Thyroid gland (tissue), 4 donors: ENCODE data around the gene TMIGD3. TPM values are rescaled to one million over a fixed set of nuclear protein-coding genes. Genes with fewer than 3 reads are reported as not detected.

Experiments
- DNase-seq, 2 donors: peaks; one replicate each; pipeline ENCODE4 v3.0.0-alpha.2; 2019
- H3K27ac ChIP-seq, 3 donors: fragments of 200-600 bp; sonication (generic); 1 replicate in 2 of 3; 2 replicates in 1 of 3; pipeline ENCODE4 v1.5.1; 2016 to 2019; ENCODE audit warnings: mild to moderate bottlenecking in 1 of 3, moderate library complexity in 1 of 3
- H3K27me3 ChIP-seq: fragments of 200-600 bp; sonication (generic); one replicate; pipeline ENCODE4 v1.5.1; 2019
- H3K36me3 ChIP-seq, 2 donors: fragments of 200-600 bp; sonication (generic); one replicate each; pipeline ENCODE4 v1.5.1; 2016 to 2019
- H3K4me1 ChIP-seq, 2 donors: fragments of 200-600 bp; sonication (generic); one replicate each; pipeline ENCODE4 v1.5.1; 2017 to 2019
- H3K4me3 ChIP-seq, 3 donors: fragments of 200-600 bp; sonication (generic); replicated peaks in 1 of 3; 1 replicate in 2 of 3; 2 replicates in 1 of 3; pipeline ENCODE4 v1.5.1; 2016; ENCODE audit warnings: mild to moderate bottlenecking in 1 of 3
- H3K9me3 ChIP-seq: fragments of 200-600 bp; sonication (generic); one replicate; pipeline ENCODE4 v1.5.1; 2017
- POLR2A ChIP-seq, 2 donors: fragments of 450-650 bp; IDR thresholded peaks; one replicate each; pipeline ENCODE4 v1.6.1; 2017; ENCODE audit warnings: antibody characterized with exemption in 2 of 2, mild to moderate bottlenecking in 2 of 2, moderate library complexity in 1 of 2
- WGBS, 2 donors: methylation state at CpG; one replicate each; pipeline ENCODE4 v1.1.5; 2017; 5-methylcytosine and 5-hydroxymethylcytosine counted together
- intact Hi-C: fragments of 100-400 bp; cut with DNase I; formaldehyde crosslinking; loops from one replicate; pipeline ENCODE4 v1.15.1; 2023
- total RNA-seq, 4 donors: library from RNA; depleted of rRNA; stranded (reverse); fragments of >200 nt; gene quantifications; one replicate each; pipeline ENCODE4 v1.2.3, GENCODE V29; 2016
- TF ChIP-seq, protein P1 (sequence below), 6 experiments: fragments of 200-600 bp in 3 of 6; fragments of 450-650 bp in 3 of 6; sonication (generic) in 3 of 6; IDR thresholded peaks; one replicate each; pipeline ENCODE4 v1.5.1; 2016 to 2019; ENCODE audit warnings: antibody characterized with exemption in 6 of 6, mild to moderate bottlenecking in 2 of 6, inconsistent platforms in 1 of 6, moderate library complexity in 1 of 6

The TMIGD3 gene
- total RNA-seq, 4 donors from 2014 or later: 0.89 to 8.7 TPM; not detected in 2

DNA sequence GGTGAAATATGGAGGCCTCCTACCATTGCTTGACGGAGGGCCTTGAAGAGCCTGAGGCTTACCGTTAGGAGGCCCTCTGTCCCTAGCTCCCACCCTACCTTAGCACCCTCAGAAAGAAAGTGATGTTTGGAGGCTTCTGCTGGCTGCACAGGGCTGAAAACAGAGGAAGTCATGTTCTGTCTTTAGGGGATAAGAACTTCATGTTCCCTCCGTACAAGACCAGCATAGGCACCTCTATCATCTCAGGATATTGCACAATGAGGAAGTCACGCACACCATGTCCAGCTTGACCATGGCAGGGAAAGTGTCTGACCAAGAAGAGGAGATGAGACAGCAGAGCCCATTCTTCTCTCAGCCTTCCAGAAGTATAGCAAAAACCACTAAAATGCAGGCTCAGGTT, 13.8 kb downstream of the TMIGD3 start:
- no peaks in the 10 kb centered on the region for H3K36me3 ChIP-seq
- intact Hi-C loops: loop anchor here (10.0 kb wide), 1 partner anchor 265 kb away; the partner anchor contains the start of gene DDX20
- WGBS, 2 donors: 88 to 94% methylated on average over 4 of the region's 4 CpGs

GRCh38 chr1:111488669-111489068, 14.8 kb downstream of the TMIGD3 start:
- Histone ChIP-seq H3K36me3 (no peaks in the 10 kb centered on the region), H3K4me1 (no peaks in the 10 kb centered on the region), H3K4me3 (no peak overlapping the region), H3K27ac (no peak overlapping the region), H3K9me3 (no peaks in the 10 kb centered on the region), H3K27me3 (no peaks in the 10 kb centered on the region)
- no peak for TF ChIP-seq POLR2A (IDR thresholded peaks at IDR 0.05)
- TF ChIP-seq, protein P1, sequence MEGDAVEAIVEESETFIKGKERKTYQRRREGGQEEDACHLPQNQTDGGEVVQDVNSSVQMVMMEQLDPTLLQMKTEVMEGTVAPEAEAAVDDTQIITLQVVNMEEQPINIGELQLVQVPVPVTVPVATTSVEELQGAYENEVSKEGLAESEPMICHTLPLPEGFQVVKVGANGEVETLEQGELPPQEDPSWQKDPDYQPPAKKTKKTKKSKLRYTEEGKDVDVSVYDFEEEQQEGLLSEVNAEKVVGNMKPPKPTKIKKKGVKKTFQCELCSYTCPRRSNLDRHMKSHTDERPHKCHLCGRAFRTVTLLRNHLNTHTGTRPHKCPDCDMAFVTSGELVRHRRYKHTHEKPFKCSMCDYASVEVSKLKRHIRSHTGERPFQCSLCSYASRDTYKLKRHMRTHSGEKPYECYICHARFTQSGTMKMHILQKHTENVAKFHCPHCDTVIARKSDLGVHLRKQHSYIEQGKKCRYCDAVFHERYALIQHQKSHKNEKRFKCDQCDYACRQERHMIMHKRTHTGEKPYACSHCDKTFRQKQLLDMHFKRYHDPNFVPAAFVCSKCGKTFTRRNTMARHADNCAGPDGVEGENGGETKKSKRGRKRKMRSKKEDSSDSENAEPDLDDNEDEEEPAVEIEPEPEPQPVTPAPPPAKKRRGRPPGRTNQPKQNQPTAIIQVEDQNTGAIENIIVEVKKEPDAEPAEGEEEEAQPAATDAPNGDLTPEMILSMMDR (IDR thresholded peaks at IDR 0.05): no peak
- 94 to 95% methylated on average over 7 to 9 of the region's 9 CpGs for WGBS, 2 donors
- DNase-seq: no peak
- intact Hi-C loops: loop anchor here (10.0 kb wide), 1 partner anchor 266 kb away; the partner anchor contains the start of gene DDX20

More for the DNA sequence above, 13.8 kb downstream of the TMIGD3 start:
- Histone ChIP-seq H3K27ac (no peak overlapping the region), H3K9me3 (no peaks in the 10 kb centered on the region), H3K4me1 (no peaks in the 10 kb centered on the region), H3K27me3 (no peaks in the 10 kb centered on the region), H3K4me3 (no peak overlapping the region)
- TF ChIP-seq, protein P1 (IDR thresholded peaks at IDR 0.05): no peak
- no peak for TF ChIP-seq POLR2A (IDR thresholded peaks at IDR 0.05)
- DNase-seq: no peak

GRCh38 chr1:111487133-111487532, 16.3 kb downstream of the TMIGD3 start:
- intact Hi-C loops: loop anchor here (10.0 kb wide), 1 partner anchor 268 kb away; the partner anchor contains the start of gene DDX20
- WGBS, 2 donors: 72 to 82% methylated on average over 6 of the region's 6 CpGs
- no peaks in the 10 kb centered on the region for H3K36me3 ChIP-seq
- H3K4me1 ChIP-seq: no peaks in the 10 kb centered on the region
- no peak overlapping the region for H3K4me3 ChIP-seq
- no peak for TF ChIP-seq POLR2A (IDR thresholded peaks at IDR 0.05)
- TF ChIP-seq, protein P1 (IDR thresholded peaks at IDR 0.05): no peak
- no peaks in the 10 kb centered on the region for H3K9me3 ChIP-seq
- no peaks in the 10 kb centered on the region for H3K27me3 ChIP-seq
- H3K27ac ChIP-seq: no peak overlapping the region
- no peak for DNase-seq

DNA sequence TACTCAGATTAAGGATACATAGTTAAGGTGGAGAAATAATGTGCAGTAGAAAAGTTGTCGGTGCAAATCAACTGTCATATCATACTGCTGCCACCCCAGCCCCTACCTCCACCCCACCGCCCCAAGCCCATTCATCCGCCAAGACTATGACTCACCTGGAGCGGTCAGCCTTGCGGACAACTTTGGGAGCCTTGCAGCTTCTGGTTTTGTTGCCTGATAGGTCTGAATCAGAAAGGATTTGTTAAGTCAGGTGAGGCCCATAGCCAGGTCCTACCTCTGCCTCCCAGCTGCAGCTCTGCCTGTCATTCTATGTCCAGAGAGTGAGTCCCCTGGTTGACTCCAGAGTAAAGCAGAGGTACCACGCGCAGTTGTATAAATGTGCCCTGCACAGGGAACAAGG, 17.0 kb downstream of the TMIGD3 start:
- 94 to 98% methylated on average over 6 to 7 of the region's 7 CpGs for WGBS, 2 donors
- TF ChIP-seq, protein P1 (IDR thresholded peaks at IDR 0.05): no peak
- no peak for TF ChIP-seq POLR2A (IDR thresholded peaks at IDR 0.05)
- no peaks in the 10 kb centered on the region for H3K4me1 ChIP-seq
- intact Hi-C loops: loop anchor here (10.0 kb wide), 1 partner anchor 268 kb away; the partner anchor contains the start of gene DDX20
- no peak overlapping the region for H3K4me3 ChIP-seq
- DNase-seq: no peak
- no peaks in the 10 kb centered on the region for H3K27me3 ChIP-seq
- no peak overlapping the region for H3K27ac ChIP-seq
- H3K36me3 ChIP-seq: no peaks in the 10 kb centered on the region
- H3K9me3 ChIP-seq: no peaks in the 10 kb centered on the region

DNA sequence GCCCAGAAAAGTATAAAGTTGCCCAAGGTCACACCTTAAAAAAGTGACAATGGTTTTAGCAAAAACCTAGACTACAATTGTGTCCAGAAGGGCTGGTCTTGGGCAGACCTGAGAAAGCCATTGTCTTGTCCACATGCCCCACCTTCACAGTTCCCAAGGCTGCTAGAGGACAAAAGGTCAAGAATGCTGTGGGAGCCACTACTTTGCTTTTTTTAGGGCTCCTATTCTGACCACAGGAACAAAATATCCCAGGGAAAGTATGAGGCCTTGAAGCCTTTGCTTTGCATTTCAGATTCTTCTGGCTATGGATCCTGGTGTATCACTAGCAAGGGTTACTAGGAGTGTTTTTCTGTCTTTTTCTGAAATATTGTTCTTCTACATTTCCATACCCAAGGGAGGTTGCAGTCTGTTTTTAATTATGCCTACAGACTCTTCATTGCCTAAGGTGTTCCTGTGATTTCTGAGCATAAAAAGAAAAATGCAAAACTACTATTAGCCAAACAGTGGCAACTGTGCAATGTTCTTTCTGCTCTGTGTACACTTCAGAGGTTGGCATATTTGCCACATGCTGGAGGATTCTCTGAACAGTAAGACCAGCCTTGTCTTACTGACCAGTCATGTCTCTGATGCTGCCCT, 18.9 kb downstream of the TMIGD3 start:
- H3K27me3 ChIP-seq: no peaks in the 10 kb centered on the region
- H3K4me3 ChIP-seq: no peak overlapping the region
- H3K9me3 ChIP-seq: no peaks in the 10 kb centered on the region
- TF ChIP-seq, protein P1 (IDR thresholded peaks at IDR 0.05): no peak
- TF ChIP-seq POLR2A (IDR thresholded peaks at IDR 0.05): no peak
- H3K4me1 ChIP-seq: no peaks in the 10 kb centered on the region
- no peak overlapping the region for H3K27ac ChIP-seq
- DNase-seq: no peak
- intact Hi-C loops: loop anchor here (10.0 kb wide), 1 partner anchor 270 kb away; the partner anchor contains the start of gene DDX20
- H3K36me3 ChIP-seq: no peaks in the 10 kb centered on the region
